ENCODE measurements around the gene TRIO. TPM values are rescaled to one million over a fixed set of nuclear protein-coding genes. Genes with fewer than 3 reads are reported as not detected.

The TRIO gene
- polyA plus RNA-seq, 3 donors, result 104 to 124 (median 116) TPM

GRCh38 chr5:14483504-14484157, 340.5 kb downstream of the TRIO start:
- DNase-seq (ENCODE audit: extremely low read depth in 1 of 11, low read depth in 9 of 11, low spot score in 4 of 11), result no peak

DNA sequence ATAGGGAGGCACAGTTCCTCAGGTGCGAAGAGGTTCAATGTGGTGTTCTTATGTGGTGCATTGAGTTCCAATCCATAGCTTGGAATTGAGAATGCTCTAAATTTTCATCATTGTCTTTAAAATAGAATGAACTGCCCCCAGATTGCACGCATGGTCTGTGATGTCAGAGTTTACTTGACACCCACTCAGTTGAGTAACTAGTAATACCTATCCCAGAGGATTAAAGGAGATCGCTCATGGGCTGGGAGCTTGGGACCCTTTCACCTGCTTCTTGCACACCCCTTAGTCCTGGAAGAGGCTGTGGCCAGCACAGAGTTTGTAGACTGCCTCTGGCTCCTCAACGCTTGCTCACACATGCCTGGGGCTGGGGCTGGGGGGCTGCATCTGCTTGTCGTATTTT, 343.3 kb downstream of the TRIO start:
- DNase-seq (ENCODE audit: extremely low read depth in 1 of 11, low read depth in 9 of 11, low spot score in 4 of 11), result no peak

DNA sequence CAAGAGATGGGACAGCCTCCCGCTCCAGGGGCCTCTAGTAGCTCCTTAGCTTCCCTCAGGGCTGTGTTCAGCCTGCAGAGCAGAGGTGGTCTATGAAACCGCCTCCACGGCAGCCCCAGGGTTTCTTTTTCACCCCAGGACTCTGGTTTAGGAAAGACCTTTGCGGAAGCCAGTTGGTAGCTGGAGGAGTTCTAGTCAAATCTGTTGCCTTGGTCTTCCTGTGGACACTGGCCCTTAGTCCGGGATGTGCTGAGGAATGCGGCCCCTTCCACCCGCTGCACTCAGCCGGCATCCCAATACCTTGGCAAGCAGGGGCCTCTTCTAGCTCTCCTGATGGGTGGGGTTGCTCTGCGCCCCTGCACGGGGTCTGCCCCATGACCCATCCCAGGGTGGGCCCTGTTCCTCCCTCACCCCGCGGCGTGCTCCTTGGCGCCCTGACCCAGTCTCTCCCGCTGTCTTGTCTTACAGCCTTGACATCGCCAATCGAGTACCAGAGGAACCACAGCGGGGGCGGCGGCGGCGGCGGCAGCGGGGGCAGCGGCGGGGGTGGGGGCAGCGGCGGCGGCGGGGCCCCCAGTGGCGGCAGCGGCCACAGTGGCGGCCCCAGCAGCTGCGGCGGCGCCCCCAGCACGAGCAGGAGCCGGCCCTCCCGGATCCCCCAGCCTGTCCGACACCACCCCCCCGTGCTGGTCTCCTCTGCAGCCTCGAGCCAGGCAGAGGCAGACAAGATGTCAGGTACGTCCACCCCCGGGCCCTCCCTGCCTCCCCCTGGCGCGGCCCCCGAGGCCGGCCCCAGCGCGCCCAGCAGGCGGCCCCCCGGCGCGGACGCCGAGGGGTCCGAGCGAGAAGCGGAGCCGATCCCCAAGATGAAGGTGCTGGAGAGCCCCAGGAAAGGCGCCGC, 344.1 kb downstream of the TRIO start:
- DNase-seq (ENCODE audit: extremely low read depth in 1 of 11, low read depth in 9 of 11, low spot score in 4 of 11), result no peak

- no peak for DNase-seq (ENCODE audit: extremely low read depth in 1 of 11, low read depth in 9 of 11, low spot score in 4 of 11)
Measured at GRCh38 chr5:14487897-14488570, 344.9 kb downstream of the TRIO start.

DNA sequence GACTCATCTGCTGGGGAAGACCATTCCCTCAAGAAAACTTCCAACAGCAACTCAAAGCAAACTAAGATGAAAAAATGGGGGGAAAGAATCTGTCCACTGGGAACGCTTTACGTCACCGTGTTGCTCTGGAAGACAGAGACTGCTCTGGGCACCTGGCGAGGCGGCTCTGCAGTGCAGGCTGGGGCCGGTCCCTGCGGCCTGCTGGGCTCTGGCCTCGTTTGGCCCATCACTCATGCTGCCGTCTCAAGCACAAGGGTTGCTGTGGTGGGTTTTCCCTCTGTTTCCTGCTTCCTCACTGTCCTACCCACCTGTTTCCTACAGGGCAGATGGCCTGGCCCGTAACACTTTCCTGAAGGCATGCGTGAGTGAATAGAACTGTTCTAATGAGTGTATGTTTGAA, 345.6 kb downstream of the TRIO start:
- no peak for DNase-seq (ENCODE audit: extremely low read depth in 1 of 11, low read depth in 9 of 11, low spot score in 4 of 11)

- no peak for DNase-seq (ENCODE audit: extremely low read depth in 1 of 11, low read depth in 9 of 11, low spot score in 4 of 11)
Measured at GRCh38 chr5:14489643-14490042, 346.5 kb downstream of the TRIO start.

DNA sequence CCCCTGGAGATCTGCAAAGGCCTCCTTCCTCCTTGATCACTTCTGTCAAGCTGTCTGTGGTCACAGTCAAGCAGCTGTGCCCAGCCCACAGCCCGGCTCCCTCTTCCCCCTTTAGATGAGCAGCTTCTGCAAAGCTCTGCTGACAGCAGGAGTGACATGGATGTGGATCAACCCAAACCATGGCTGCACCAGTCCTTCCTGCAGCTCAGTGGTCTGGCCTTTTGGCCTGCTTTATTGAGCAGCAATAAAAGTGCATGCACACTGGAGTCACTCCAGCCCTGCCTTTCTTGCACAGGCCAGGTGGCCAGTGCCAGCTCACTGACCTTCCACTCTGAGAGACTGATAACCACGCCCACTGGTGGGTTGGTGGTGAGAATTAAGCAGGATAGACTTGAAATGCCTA, 347.2 kb downstream of the TRIO start:
- no peak for DNase-seq (ENCODE audit: extremely low read depth in 1 of 11, low read depth in 9 of 11, low spot score in 4 of 11)

GRCh38 chr5:14491015-14491915, 348.1 kb downstream of the TRIO start:
- DNase-seq (ENCODE audit: extremely low read depth in 1 of 11, low read depth in 9 of 11, low spot score in 4 of 11), result no peak

DNA sequence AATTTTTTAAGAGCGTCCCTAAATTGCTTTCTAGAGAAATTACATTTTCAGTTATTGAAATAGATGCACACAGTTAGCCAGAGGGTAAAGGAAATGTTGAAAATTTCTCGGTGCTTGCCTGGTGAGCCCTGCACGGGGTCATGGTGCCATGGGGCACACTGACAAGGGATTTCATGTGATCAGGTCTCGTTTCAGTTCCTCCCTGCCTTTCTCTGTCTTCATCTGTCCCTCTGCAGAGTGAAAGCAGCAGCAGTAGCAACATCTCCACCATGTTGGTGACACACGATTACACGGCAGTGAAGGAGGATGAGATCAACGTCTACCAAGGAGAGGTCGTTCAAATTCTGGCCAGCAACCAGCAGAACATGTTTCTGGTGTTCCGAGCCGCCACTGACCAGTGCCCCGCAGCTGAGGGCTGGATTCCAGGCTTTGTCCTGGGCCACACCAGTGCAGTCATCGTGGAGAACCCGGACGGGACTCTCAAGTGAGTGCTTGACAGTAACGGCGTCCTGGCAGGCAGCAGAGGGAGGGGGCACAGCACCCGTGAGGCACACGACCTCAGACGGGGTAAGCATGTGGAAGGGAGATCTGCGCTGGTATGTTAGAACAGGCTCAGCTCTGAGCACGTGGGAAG, 349.3 kb downstream of the TRIO start:
- DNase-seq (ENCODE audit: extremely low read depth in 1 of 11, low read depth in 9 of 11, low spot score in 4 of 11), result no peak

DNA sequence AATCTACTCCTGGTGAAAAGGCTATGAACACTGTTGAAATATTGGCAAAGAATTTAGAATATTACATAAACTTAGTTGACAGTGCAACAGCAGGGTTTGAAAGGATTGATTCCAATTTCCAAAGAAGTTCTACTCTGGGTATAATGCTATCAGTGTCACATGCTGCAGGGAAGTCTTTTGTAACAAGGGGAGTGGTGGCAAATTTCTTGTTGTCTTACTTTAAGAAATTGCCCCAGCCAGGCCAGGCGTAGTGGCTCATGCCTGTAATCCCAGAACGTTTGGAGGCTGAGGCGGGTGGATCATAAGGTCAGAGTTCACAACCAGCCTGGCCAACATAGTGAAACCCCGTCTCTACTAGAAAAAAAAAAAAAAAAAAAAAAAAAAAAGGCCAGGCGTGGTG, 352.2 kb downstream of the TRIO start:
- no peak for DNase-seq (ENCODE audit: extremely low read depth in 1 of 11, low read depth in 9 of 11, low spot score in 4 of 11)

- no peak for DNase-seq (ENCODE audit: extremely low read depth in 1 of 11, low read depth in 9 of 11, low spot score in 4 of 11)
Measured at GRCh38 chr5:14497311-14497710, 354.2 kb downstream of the TRIO start.

- DNase-seq (ENCODE audit: extremely low read depth in 1 of 11, low read depth in 9 of 11, low spot score in 4 of 11), result no peak
Measured at GRCh38 chr5:14501353-14502293, 358.5 kb downstream of the TRIO start.

DNA sequence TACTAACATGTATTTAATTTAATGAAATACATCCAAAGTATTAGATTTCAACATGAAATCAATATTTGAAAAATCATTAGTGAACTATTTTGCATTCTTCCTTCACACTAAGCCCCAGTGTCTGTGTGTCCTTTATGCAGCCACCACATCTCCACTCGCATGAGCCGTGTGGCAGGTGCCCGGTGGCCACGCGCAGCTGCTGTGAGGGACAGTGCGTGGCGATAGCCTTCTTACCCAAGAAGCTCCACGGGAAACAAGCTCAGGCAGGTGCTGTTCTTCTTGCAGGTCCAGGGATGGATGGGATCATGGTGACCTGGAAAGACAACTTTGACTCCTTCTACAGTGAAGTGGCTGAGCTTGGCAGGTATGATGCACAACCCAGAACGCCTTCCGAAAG, 359.1 kb downstream of the TRIO start:
- DNase-seq (ENCODE audit: extremely low read depth in 1 of 11, low read depth in 9 of 11, low spot score in 4 of 11), result no peak

- no peak for DNase-seq (ENCODE audit: extremely low read depth in 1 of 11, low read depth in 9 of 11, low spot score in 4 of 11)
Measured at GRCh38 chr5:14503017-14503680, 360.0 kb downstream of the TRIO start.

GRCh38 chr5:14503681-14504331, 360.7 kb downstream of the TRIO start:
- DNase-seq (ENCODE audit: extremely low read depth in 1 of 11, low read depth in 9 of 11, low spot score in 4 of 11), result no peak

DNA sequence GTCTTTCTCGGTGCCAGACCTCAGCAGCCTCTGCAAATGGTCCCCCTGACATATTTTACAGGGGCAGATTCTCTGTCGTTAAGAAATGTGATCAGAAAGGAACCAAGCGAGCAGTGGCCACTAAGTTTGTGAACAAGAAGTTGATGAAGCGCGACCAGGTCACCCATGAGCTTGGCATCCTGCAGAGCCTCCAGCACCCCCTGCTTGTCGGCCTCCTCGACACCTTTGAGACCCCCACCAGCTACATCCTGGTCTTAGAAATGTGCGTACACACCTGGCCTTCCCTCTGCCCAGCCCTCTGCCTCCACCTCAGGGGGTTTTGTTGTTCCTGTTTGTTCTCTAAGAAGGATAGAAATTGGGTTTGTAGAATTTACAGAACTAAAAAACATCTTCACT, 361.2 kb downstream of the TRIO start:
- DNase-seq (ENCODE audit: extremely low read depth in 1 of 11, low read depth in 9 of 11, low spot score in 4 of 11), result no peak

DNA sequence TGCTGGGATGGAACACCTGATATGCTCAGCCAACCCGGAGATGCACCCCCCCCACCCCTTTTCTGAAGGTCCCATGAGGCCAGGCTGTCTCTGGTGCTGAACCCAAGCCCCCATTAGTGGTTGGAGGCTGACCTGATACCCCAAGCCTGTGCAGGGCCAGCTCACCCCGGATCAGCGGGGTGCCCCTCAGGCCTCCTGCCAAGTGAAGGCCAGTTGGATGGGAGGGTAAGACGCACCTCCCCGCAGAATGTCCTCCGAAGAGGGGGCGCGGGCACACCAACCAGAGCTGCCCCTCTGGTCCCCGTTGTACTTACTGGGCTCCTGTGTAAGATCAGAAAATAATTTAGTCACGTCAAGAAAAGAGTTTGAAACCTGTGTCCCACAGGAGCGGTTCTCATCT, 361.7 kb downstream of the TRIO start:
- DNase-seq (ENCODE audit: extremely low read depth in 1 of 11, low read depth in 9 of 11, low spot score in 4 of 11), result no peak
